HG03558 (cell line): Measurements from ENCODE around the gene U2AF1L4.

Experiments
- ATAC-seq: cut with Tn5 transposase; IDR thresholded peaks from one replicate; pipeline ENCODE4 v1.9.1; 2021; ENCODE audit warnings: moderate number of reproducible peaks; ENCODE audit not compliant: unreplicated experiment; ENCODE audit errors: extremely low read depth

U2AF1L4 gene

DNA sequence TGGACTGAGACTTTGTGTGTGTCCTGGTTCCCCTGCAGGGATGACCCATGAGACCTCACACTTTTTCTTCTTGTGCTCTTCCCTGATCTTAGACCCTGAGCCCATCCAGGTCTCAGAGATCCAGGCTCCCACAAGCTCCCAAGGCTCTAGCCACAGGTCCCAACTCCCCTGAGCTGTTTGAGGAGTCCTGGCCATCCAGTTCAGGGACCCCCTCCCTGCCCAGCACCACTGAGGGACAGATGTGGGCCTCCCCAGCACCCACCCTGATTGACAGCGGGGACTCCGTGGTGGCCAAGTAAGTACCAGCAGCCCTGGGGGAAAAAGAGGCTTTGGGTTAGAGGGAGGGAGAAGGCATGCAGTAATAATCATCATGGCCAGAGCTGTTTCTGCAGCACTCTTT lies 14.5 kb upstream of the U2AF1L4 start:
- ATAC-seq = no peak

GRCh38 chr19:35757749-35758608 lies 12.8 kb upstream of the U2AF1L4 start, which contains the start of gene PROSER3:
Gene PROSER3, plus strand, starts transcription at chr19:35758176. Its CDS starts 40 bp downstream, at chr19:35758216.
- ATAC-seq = peak; percentile 77

DNA sequence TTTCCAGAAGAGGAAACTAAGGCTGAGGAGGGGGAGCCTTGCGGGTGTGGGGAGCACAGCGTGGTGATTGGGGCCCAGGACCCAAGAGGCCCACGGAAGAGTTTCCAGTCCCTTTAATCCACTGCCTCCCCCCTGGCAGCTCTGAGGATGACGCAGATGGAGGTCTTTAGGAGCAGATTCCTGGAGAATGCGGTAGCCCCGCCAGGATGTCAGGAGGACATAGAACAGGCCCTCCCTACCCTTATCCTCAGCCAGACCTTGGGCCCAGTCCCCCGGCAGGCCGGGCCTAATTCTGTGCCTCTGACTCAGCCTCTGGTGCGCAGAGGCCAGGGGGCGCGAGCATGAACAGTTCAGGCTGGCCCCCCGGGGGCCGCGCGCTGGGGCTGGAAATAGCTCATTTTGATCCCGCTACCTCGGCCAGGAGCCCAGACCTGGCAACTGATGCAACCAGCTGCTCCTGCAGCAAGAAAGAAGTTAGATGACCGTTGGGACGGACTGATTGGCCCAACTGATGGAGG lies 12.1 kb upstream of the U2AF1L4 start:
- no peak for ATAC-seq

GRCh38 chr19:35756377-35757230 lies 11.4 kb upstream of the U2AF1L4 start, which contains the start of gene HSPB6:
Gene HSPB6, minus strand, starts transcription at chr19:35757029. Its CDS starts 21 bp downstream, at chr19:35757008.
- no peak for ATAC-seq

DNA sequence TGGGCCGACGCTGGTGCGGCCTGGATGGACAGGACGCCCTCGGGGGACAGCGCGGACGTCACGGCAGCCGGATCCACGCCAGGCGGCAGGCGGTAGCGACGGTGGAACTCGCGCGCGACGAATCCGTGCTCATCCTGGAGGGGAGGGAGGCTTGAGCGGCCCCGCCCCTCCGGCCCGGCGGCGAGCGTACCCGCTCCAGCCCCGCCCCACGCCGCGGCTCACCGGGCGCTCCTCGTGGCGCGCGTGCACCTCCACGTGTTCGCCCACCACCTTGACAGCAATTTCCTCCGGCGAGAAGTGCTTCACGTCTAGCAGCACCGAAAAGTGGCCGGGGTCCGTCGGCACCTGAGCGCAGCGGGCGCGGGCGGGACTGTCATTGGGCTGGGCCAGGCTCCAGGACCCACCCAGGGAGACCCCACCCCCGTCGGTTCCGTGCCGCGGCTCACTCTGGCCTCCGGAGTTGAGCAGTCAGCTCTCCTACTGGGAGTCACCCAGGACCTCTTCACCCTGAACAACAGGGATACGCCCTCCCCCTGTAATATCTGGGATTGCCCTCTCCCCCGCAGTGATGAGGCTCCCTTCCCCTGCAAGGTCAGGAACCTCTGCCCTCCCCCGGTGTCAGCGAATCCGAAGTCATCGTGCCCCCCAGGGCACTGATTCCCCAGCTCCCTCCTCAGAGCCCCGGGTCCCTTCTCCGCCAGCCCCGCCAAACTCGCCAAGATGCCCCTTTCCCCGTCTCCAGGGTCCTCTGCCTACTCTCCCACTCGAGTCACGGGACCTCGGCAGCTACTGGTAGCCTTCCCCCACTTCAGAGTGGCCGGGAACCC lies 10.5 kb upstream of the U2AF1L4 start:
- no peak for ATAC-seq

DNA sequence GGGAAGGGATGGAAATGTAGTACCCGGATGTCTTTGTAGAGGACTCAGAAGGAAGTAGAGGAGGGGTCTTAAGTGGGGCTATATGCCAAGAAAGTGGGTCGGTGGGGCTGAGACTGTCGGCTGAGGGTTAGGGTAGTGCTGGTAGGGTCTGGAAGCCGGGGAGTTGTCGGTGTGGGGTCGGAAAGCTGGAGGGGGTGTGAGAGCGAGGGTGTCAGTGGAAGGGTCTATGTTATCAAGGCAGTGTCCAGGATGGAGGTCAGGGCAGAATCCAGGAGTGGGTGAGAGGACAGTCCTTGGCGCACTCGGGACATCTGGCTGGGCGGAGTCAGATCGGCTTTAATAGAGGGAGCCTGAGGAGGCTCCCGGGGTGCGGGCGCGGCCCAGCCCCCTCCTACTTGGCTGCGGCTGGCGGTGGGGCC lies 9.9 kb upstream of the U2AF1L4 start:
- no peak for ATAC-seq

GRCh38 chr19:35754370-35755130 lies 9.3 kb upstream of the U2AF1L4 start:
- ATAC-seq = no peak

DNA sequence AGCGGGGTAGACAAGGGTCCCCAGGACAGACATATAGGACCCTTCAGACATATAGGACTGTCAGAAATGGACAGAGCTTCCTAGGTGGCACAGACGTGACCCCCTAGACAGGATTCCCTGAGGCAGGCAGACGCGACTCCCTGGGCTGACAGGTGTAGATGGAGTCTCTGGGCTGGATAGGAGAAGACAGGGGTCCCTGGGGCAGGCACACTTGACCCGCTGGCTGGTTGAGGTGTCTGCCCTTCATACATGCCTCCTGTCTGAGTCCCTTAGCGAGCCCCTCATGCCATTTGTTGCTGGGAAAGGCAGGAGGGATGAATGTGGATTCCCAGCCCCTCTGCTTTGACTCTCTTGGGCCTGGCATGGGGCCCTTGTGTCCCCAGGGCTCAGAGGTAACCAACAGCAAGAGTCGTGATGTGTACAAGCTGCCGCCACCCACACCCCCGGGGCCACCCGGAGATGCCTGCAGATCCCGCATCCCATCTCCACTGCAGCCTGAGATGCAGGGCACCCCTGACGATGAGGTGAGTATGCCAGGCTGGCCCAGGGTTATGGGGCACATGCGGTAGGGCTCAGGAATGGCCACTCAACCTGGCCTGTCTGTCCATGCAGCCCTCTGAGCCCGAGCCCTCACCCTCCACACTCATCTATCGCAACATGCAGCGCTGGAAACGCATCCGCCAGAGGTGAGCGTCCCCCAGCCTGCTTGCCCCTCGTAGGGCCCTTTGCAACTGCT lies 8.6 kb upstream of the U2AF1L4 start:
- no peak for ATAC-seq

GRCh38 chr19:35752746-35753350 lies 7.6 kb upstream of the U2AF1L4 start:
- ATAC-seq = no peak

DNA sequence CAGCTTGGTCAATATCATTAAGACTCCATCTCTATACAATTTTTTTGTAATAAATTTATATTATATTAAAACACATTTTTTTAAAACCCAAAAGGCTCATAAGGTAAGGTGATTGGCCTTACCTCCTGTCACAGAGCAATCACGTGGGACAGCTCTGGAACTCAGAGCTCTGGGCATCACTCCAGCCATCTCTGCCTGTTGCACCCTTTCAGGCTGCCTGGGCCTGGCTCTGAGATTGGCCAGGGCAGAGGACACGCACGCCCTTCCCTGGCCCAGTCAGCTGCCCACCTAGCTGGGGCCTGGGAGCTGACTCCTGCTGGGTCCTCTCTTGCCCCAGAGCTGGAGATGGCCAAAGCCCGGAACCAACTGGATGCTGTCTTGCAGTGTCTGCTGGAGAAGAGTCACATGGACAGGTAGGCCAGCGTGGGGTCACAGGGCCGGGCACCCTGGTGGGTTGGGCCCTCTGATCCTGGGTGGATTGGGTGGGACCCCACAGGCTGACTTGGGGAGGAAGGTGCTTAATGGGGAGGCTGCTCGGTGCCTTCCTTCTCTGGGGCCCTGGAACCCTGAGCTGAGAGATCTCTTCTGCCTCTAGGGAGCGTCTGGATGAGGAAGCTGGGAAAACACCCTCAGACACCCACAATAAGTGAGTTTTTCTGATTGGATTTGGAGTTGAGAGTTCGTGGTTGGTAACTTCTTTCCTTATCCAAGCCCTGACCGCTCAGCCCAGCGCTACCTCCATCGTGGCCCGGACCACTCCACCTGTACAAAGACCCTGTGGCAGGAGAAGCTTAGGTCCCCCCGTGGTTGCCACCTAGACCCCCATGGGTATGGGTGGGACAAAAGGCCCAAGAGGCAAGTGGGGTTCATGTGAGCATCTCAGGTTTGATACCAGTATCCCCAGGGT lies 6.9 kb upstream of the U2AF1L4 start:
- ATAC-seq = no peak

GRCh38 chr19:35750167-35750566 lies 4.9 kb upstream of the U2AF1L4 start:
- ATAC-seq = no peak

DNA sequence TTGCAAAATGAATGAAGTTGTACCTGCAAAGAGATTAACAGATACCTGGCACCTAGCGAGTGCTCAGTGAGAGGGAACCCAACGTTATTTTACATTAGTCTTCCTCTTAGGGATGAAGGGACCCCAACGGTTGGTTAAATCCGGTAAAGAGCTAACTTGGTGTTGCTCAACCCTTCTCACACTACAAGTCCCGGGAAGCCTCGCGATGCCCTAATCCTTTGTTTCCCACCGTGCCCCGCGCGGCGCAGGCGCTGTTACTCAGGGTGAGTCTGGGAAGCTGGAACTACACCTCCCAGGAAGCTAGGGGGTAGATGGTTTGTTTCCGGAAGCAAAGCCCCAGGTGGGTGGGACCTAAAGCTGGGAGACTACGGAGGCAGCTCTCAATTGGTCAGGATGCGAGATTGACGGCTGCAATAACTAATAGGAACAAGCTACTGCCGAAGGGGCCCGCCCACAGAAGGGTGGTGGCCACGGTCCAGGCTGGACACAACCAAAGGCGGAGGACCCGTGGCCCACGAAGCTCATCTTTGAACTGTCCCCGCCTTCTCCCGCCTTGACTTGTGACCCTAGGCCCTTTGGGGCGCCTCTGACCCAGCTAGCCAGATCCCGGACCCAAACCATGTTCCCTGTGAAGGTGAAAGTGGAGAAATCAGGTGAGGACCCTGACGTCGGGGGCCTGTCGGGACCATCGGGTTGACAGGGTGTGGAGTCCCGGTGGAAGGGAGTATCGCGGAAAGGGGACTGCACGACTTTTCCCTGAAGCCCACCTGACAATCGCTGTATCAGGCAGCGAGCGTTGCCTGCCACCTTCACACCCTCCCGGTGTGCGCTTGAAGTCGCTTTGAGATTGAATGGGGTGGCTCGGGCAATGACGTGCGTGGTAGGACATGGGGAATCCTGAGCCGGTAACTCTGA lies 3.1 kb upstream of the U2AF1L4 start, which contains the start of gene LIN37:
Gene LIN37, plus strand, starts transcription at position 471 of the 915 bp plus-strand sequence. Its CDS starts 149 bp downstream, at position 620.
- ATAC-seq = peak; percentile 57

DNA sequence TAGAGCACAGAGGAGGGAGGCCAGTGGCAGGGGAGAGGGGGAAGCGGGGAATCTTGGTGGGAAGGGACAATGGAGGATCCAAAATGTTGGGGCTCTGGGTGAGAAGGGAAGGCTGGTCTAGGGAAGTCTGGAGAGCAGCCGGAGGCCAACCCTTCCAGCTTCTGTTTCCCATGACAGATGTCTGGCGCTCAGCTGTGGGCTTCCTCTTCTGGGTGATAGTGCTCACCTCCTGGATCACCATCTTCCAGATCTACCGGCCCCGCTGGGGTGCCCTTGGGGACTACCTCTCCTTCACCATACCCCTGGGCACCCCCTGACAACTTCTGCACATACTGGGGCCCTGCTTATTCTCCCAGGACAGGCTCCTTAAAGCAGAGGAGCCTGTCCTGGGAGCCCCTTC lies 1.3 kb upstream of the U2AF1L4 start:
- ATAC-seq = no peak

DNA sequence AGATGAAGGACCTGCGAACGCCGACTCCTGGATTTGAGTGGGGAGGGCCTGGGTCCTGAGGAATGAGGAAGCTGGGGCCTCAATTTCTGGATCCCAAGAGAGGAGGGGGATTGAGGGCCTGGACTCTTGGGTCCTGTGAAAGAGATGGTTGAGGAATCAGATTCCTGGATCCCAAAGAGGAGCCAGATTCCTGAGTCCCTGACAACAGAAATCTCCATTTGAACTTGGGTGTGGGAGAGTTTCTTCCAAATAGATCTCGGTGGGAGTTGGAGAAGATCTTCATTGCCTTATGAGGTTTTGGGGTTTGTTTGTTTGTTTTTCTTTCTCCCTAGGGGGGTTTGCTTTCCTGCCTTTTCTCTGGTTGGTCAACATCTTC lies 857 bp upstream of the U2AF1L4 start:
- ATAC-seq = no peak

DNA sequence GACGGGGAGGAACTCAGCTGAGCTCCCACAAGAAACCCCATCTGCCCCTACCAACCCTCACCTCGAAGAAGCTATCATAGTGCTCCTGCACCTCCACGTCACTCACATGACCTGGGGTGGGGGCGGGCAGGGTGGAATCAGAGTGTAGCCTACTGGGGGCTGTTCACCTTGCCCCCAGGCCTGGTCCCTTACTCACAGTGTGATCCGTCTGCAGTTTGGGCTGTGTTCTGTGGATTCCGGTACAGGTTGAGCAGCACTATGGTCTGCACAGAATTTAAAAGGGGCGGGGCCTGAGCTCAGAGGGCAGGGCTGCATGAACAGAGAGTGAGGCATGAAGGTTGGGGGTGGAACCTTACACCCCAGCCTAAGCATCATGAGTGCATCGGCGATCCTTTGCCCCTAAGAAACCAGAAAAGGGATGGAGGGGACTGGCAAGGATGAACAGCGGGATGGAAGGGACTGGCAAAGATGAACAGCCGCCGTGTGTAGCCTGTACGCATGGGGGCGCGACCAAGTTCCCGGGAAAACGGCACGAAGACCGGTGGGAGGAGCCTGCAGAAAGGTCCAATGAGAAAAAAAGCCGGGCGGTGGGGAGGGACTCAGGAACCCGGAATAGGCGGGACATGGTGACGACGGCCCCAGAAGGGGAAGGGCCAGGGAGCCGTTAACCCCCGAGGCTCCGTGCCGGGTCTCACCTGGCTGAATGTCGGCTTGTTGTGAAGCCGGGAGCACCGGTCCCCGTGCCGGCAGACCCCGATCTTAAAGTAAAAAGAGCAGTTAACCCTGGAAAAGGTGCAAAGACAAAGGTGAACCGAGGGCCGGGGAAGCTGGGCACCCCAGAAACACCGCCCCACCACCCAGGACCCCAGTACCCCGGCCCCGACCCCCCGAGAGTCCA lies 539 bp downstream of the U2AF1L4 start:
- ATAC-seq = no peak
